ENCODE measurements around the gene EIF2AK3. TPM values are rescaled to one million over a fixed set of nuclear protein-coding genes. Genes with fewer than 3 reads are reported as not detected.
A peak's percentile ranks its signal among the peaks of the same experiment; 100 is the strongest.

EIF2AK3 gene
- total and polyA plus RNA-seq, 2 of the 8 experiments (the other 6 are each of a cell fraction or from before 2014, with no cell fraction given), result 5.8 to 22.8 TPM

DNA sequence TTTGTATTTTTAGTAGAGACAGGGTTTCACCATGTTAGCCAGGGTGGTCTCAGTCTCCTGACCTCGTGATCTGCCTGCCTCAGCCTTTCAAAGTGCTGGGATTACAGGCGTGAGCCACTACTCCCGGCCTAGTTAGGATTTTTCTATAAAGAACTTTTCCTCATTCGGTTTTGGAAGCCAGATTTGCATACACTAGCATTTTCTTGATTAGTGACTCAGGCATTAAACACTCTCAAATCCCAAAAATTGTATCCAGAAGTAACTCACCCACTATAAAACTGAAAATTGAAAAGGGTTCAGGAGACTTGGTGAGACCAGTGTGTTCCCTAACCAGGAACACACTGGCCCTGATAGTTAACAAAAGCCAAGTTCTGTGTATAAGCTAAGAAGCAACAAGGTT, 25.2 kb downstream of the EIF2AK3 start:
- Histone ChIP-seq H3K27me3 (replicated peaks in 1 of 4; ENCODE audit: control insufficient read depth in 3 of 4, extremely low read depth in 1 of 4, insufficient read depth in 3 of 4, low read length in 3 of 4) (no peaks in the 10 kb centered on the region), H3K9me3 (ENCODE audit: insufficient read depth in 2 of 2, low read depth in 1 of 2, low read length in 1 of 2) (no peaks in the 10 kb centered on the region), H3K79me2 (ENCODE audit: control insufficient read depth in 1 of 2, insufficient read depth in 2 of 2, low read length in 2 of 2) (peaks cover 0 to 43% of the 10 kb centered on the region in 2 experiments; a peak in 3 of 4 replicates), H3K27ac (ENCODE audit: low read depth, low read length) (0 out of 2 replicates have a peak overlapping the region, but pooled peaks have one; percentile 19), H2BK12ac (ENCODE audit: low read depth, low read length) (no peak overlapping the region), H2AFZ (ENCODE audit: low read length) (no peak overlapping the region), H3K23me2 (ENCODE audit: low read depth, low read length) (no peaks in the 10 kb centered on the region), H3K4me2 (ENCODE audit: insufficient read depth in 1 of 2, low read depth in 2 of 2, low read length in 2 of 2) (no peak overlapping the region), H4K8ac (ENCODE audit: extremely low read depth, insufficient read depth, low read length) (no peak overlapping the region), H3K4me3 (ENCODE audit: extremely low read depth in 1 of 4, insufficient read depth in 2 of 4, low read depth in 3 of 4, low read length in 4 of 4) (no peak overlapping the region), H3K9ac (replicated peaks in 1 of 4; ENCODE audit: extremely low read depth in 1 of 4, low read depth in 3 of 4, low read length in 3 of 4) (no peak overlapping the region), H2BK120ac (replicated peaks; ENCODE audit: low read depth, low read length) (no peak overlapping the region), H3K14ac (ENCODE audit: insufficient read length) (no peak overlapping the region), H3K4ac (replicated peaks; ENCODE audit: insufficient read length, low read depth, low read length) (no peak overlapping the region), H4K5ac (ENCODE audit: insufficient read length, low read depth, low read length) (no peak overlapping the region), H3K18ac (ENCODE audit: extremely low read depth, low read length) (no peak overlapping the region), H2BK5ac (ENCODE audit: low read depth, low read length) (no peak overlapping the region), H2AK5ac (ENCODE audit: low read depth, low read length) (no peak overlapping the region), H4K20me1 (replicated peaks in 1 of 2; ENCODE audit: control insufficient read depth in 1 of 2, insufficient read depth in 2 of 2, low read length in 2 of 2) (no peaks in the 10 kb centered on the region), H3K79me1 (ENCODE audit: low read depth, low read length) (no peaks in the 10 kb centered on the region), H3K36me3 (ENCODE audit: control insufficient read depth in 2 of 4, insufficient read depth in 4 of 4, low read length in 3 of 4) (no peaks in the 10 kb centered on the region), H4K91ac (replicated peaks; ENCODE audit: insufficient read length, low read length) (no peak overlapping the region), H2BK20ac (ENCODE audit: low read length) (no peak overlapping the region), H3K56ac (replicated peaks; ENCODE audit: insufficient read length, low read depth, low read length) (no peak overlapping the region), H3K23ac (ENCODE audit: insufficient read length) (no peak overlapping the region), H3K4me1 (replicated peaks in 1 of 4; ENCODE audit: control insufficient read depth in 3 of 4, insufficient read depth in 4 of 4, low read length in 3 of 4) (peaks cover 4 to 13% (median 8%) of the 10 kb centered on the region in 4 experiments; a peak in 6 of 7 replicates), H2BK15ac (ENCODE audit: low read length) (no peak overlapping the region)
- 78% methylated on average over 4 of the region's 4 CpGs; no CpG with 5 or more reads in 1 of the 2 experiments for WGBS, 2 experiments (ENCODE audit: extremely low coverage in 1 of 2, insufficient coverage in 1 of 2, insufficient read length in 1 of 2, insufficient replicate concordance in 2 of 2, low coverage in 1 of 2, low lambda C conversion rate in 2 of 2, missing lambda C conversion rate in 1 of 2)
- CTCF ChIA-PET (ENCODE audit: partially characterized antibody), result interaction anchor here (1.1 kb wide), 1 partner anchor 71 kb away, joined by 3 read pairs; no protein-coding TSS in a partner anchor
- DNase-seq (ENCODE audit: low read depth in 1 of 2, low spot score in 2 of 2) (no peak), FAIRE-seq (no peak)
- POLR2A ChIA-PET (ENCODE audit: partially characterized antibody), result no interaction called here
- TF ChIP-seq POLR2AphosphoS5 (IDR thresholded peaks at IDR 0.05; ENCODE audit: low read depth, low read length), result no peak
- no peak for TF ChIP-seq RBBP5 (IDR thresholded peaks at IDR 0.05; ENCODE audit: borderline replicate concordance, low read depth, low read length)
- TF ChIP-seq TAF1 (IDR thresholded peaks at IDR 0.05; ENCODE audit: low read depth, low read length), result no peak
- no peak for TF ChIP-seq BACH1 (IDR thresholded peaks at IDR 0.05; ENCODE audit: low read length)
- TF ChIP-seq RFX5 (IDR thresholded peaks at IDR 0.05; ENCODE audit: borderline replicate concordance, low read depth, low read length), result no peak
- TF ChIP-seq KDM1A (IDR thresholded peaks at IDR 0.05; ENCODE audit: borderline replicate concordance, low read length), result no peak
- TF ChIP-seq ASH2L (IDR thresholded peaks at IDR 0.05; ENCODE audit: low read length), result no peak
- no peak for TF ChIP-seq ATF3 (IDR thresholded peaks at IDR 0.05; ENCODE audit: insufficient read depth, low read depth, low read length)

Measured in H1 (cell line).